Muscle of arm (tissue), 12 donors: ENCODE measurements around the gene ACAN. TPM values are rescaled to one million over a fixed set of nuclear protein-coding genes. Genes with fewer than 3 reads are reported as not detected.

ENCODE experiments used
- DNase-seq: peaks from one replicate; pipeline ENCODE4 v3.0.0-alpha.2; 2013
- polyA plus RNA-seq, 12 donors: library from polyadenylated mRNA; unstranded; fragments of 120-200 nt; gene quantifications; one replicate each; pipeline ENCODE4 v1.2.1, GENCODE V29; 2013; ENCODE audit not compliant: insufficient read length in 12 of 12

Gene ACAN
- polyA plus RNA-seq, 12 donors = 1.3 to 18.6 (median 6.0) TPM; not detected in 1

DNA sequence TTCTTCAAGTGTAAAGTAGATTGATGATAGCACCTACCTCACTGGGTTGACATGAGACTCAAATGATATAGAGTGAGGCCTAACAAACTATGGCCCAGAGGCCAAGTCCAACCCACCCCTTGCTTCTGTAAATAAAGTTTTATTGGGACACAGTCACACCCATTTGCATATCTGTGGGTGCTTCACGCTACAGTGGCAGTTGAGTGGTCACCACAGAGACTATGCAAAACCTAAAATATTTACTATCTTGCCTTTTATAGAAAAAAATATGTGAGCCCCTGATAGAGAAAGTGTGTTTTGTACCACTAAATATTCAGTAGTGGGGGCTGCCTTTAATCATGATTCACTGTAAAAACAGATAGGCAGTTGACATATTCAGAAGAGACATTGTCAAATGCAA is 38.0 kb downstream of the ACAN start:
- no peak for DNase-seq

- no peak for DNase-seq
Measured at GRCh38 chr15:88842156-88842555, 38.9 kb downstream of the ACAN start.

- no peak for DNase-seq
Measured at GRCh38 chr15:88843334-88843733, 40.1 kb downstream of the ACAN start.

DNA sequence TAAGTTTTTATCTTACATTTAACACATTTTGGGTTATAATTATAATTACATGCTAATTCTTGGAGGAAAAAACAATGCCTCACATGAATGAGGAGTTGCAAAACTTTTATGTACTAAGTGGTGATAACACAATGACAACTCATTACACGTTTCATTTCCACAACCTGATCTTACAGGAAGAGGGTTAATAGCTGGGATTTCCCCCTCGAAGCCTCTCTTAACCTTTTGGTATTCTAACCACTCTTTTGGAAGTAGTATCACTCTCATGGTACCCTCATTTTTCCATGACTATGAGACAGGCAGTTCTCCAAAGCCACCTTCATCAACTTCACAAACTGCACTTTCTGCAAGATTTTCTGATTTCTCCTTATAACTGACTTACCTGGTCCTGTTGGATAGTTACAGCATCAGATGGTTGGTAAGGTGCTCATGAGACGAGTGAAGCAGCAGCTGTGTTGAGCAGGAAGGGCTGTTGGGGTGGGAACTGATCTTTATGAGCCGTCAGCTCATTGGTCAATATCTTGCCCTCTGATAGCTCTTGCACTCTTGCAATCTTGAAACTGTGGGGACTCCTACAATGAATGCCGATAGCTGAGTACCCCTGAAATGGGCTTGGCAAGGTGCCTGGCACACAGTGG is 41.6 kb downstream of the ACAN start:
- DNase-seq = no peak

GRCh38 chr15:88845616-88846015 is 42.4 kb downstream of the ACAN start:
- no peak for DNase-seq

DNA sequence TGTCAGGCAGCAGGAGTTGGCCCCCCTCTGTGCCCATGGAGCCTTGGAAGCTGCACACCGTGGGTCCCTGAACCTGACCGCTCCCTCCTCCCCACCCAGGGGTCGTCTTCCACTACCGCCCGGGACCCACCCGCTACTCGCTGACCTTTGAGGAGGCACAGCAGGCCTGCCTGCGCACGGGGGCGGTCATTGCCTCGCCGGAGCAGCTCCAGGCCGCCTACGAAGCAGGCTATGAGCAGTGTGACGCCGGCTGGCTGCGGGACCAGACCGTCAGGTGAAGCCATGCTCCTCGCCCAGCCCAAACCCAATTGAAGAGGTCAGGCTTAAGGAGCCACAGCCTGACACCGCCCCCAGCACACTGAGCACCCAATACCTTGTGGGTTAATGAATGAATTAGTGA is 43.9 kb downstream of the ACAN start:
- no peak for DNase-seq

GRCh38 chr15:88848203-88848602 is 45.0 kb downstream of the ACAN start:
- no peak for DNase-seq

DNA sequence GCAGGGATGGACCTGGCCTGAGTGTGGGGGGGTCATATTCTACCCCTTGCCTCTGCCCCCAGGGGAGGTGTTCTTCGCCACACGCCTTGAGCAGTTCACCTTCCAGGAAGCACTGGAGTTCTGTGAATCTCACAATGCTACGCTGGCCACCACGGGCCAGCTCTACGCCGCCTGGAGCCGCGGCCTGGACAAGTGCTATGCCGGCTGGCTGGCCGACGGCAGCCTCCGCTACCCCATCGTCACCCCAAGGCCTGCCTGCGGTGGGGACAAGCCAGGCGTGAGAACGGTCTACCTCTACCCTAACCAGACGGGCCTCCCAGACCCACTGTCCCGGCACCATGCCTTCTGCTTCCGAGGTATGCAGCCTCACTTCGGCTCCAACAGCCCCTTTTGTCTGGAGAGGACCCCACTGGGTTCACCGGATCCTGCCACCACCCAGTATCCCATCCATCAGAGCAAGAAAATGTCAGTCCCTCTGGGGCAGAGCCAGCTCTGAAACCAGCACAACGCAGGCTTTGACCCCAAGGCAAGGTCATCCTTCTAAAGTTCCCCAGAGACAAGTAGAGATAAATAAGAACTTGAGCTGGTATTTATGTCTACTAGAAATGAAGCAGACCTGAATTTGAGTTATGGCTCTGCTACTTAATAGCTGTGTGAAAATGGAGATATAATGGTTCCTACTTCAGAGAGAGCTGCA is 46.3 kb downstream of the ACAN start:
- no peak for DNase-seq

- no peak for DNase-seq
Measured at GRCh38 chr15:88852476-88852875, 49.2 kb downstream of the ACAN start.

- DNase-seq = no peak
Measured at GRCh38 chr15:88858934-88859333, 55.7 kb downstream of the ACAN start.

DNA sequence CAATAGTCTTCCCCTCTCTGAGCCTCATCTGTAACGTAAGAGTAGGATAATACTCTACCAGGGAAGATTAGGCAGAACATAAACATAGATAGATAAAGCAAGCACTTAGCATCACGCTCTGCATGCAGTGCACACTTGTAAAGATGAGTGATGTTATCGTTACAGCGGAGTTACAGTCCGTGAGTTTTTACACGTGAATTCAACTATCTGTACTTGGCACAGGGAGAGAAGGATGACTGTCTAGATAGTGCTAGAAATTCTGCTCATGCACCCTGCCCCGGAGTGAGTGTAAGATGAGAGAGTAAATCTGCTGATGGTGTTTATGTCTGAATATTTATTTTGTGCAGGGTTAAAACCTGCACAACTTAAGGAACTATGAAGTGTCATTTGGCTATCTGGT is 56.3 kb downstream of the ACAN start:
- no peak for DNase-seq

DNA sequence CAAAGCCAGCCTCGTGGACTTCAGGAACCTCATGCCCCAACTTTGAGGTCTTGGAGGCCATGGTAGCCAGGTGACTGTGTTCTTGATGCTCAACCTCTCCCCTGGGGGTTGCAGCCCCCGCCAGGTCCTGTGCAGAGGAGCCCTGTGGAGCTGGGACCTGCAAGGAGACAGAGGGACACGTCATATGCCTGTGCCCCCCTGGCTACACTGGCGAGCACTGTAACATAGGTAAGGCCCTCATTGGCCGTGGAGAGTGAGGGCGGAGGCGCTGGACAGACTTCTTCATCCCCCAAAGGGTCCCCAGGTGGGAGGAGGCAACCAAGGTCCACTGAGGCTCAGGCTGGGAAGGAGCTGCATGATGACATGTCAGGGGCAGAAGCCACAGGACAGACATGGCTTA is 57.0 kb downstream of the ACAN start:
- no peak for DNase-seq

DNA sequence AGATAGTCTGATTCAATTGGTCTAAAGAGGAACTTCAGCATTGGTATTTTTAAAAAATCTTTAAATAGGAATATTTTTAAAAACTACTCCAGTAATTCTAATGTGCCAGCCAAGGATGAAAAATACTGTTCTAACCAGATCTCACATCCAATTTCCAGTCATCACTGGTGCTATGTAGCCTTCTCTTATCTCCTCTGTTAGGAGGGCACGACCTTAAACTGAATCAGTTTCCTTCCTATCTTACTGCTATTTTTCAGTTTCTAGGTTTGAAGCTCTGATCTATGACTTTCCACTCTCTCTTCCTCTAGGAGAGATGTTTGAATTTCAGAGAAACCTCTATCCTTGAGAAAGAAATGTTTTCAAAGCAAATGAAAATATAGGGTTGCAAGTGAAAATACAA is 60.2 kb downstream of the ACAN start:
- no peak for DNase-seq

GRCh38 chr15:88864861-88865497 is 61.7 kb downstream of the ACAN start:
- no peak for DNase-seq

- no peak for DNase-seq
Measured at GRCh38 chr15:88865498-88866099, 62.4 kb downstream of the ACAN start.

DNA sequence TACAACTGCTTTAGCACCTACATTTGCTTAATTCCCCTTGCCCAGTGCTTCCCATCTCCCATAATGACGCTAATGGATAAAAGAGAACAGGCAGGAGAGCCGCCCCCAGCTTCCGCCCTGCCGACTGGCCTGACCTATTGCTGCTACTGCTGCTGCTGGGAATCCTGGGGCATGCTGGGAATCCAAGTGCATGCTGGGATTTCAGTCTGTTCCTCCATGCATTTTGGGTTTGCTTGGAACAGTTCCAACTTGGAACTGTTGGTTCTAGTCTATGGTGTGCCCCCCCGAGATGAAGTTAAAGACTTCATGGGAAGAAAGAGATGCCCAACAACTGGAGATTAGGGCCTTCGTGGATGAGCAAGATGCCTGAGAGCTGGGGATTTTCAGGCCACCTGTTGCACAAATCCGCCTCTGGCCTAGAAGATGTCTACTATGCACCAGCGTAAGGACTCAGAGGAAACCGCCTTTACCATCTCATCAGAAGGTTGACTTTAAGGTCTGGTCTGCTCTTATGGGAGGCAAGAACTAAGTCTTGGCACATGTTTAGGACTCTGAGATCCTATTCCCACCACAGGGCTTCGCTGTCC is 63.2 kb downstream of the ACAN start:
- DNase-seq = no peak

- DNase-seq = no peak
Measured at GRCh38 chr15:88871313-88871712, 68.1 kb downstream of the ACAN start.

DNA sequence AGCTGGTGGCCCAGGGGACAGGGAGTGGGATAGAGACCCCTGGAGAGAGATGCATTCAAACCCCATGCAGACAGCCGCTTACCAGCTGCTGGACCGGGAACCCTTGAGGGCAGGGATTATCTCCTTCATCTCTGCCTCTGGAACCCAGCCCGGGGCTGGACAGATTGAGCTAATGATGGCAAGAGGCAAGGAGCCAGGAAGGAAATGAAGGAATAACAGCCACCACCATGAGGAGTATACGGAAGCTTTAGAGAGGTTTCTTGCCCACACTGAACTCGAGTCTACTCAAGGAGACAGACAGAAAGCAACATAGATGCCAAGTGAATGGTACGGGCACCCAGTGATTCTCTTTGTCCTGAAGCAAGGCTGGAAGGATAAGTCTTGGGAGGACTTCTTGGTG is 68.9 kb downstream of the ACAN start:
- no peak for DNase-seq

GRCh38 chr15:88872706-88873105 is 69.5 kb downstream of the ACAN start:
- DNase-seq = no peak

DNA sequence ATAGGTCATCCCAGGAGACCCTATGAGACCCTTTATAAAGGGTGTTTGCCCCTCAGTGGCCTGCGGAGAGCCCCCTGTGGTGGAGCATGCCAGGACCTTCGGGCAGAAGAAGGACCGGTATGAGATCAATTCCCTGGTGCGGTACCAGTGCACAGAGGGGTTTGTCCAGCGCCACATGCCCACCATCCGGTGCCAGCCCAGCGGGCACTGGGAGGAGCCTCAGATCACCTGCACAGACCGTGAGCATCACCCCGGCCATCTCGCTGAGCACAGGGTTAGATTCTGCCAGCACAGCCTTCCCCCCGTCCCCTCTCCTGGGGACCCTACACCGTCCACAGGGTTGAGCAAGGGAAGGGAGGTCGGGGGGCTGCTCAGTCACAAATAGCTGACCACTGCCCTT is 70.5 kb downstream of the ACAN start:
- DNase-seq = no peak

DNA sequence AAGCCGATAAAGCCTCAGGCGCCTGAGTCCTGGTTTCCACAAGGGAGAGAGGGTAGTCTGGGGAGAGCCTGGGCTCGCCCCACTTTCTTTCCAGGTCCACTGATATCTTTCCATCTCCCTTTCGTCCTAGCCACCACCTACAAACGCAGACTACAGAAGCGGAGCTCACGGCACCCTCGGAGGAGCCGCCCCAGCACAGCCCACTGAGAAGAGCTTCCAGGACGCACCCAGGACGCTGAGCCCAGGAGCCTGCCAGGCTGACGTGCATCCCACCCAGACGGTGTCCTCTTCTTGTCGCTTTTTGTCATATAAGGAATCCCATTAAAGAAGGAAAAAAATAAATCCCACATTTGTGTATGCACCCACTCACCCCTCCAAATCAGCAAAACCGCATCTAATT is 71.0 kb downstream of the ACAN start:
- DNase-seq = no peak

DNA sequence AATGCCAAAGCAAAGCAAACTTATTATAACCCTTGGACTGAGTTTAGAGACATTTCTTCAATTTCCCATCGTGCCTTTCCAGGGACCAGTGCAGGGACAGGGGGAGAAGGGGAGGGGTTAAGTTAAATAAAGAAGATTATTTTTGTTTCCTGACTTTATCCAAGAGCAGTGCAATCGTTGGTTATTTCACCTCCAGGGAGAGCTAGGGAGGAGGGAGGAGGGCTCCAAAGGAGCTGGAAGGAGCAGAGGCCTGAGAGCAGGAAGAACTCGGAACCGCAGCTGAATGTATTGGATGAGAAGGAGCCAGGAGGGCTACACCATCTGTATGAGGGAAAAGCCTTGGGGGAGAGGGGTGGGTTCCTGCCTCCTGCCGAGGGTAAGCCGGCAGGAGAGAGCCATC is 71.4 kb downstream of the ACAN start:
- no peak for DNase-seq

DNA sequence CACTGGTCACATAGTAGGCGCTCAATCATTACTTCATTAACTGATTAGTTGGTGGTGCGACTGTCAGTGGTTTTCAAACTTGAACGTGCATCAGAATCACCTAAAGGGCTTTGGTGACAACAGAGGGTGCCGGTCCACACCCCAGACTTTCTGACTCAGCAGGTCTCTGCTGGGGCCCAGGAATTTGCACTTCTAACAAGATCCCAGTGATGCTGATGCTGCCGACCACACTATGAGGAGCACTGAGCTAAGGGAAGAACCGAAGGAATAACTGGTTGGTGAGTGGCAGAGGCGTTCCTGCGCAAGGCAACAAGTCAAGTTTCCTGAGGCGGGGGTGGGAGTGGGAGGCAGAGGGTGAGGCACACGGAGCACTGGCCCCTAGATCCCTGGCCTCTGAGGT is 73.3 kb downstream of the ACAN start:
- no peak for DNase-seq
